Measurements from ENCODE around the gene UBAP2. TPM values are rescaled to one million over a fixed set of nuclear protein-coding genes. Genes with fewer than 3 reads are reported as not detected.
A peak's percentile ranks its signal among the peaks of the same experiment; 100 is the strongest.

The UBAP2 gene
- total and polyA plus RNA-seq, 2 donors (not counting 1 experiment from before 2014, with no cell fraction given): 15.5 to 26.2 TPM

DNA sequence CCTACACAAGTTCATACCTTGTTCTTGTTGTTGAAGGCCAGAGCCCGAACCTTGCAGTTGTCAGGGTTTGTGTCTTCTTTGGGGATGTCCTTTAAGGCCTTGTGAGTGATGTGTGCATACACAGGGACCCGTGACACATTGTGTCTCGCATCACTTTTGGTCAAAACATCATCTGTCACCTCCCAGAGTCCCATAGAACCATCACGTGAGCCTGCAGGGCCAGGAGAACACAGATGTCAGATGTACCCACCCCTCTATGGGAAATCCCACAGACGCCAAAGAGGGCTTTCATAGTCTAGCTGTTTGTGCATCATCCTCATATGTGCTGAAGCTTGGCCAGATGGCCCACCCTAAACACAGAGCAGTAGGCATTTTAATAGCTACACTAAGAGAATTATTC lies 49.6 kb upstream of the UBAP2 start:
- H3K27me3 Mint-ChIP-seq: peaks cover 9% of the 10 kb centered on the region
- H3K79me2 ChIP-seq (ENCODE audit: control insufficient read depth, insufficient read depth, low read length): peaks cover 5% of the 10 kb centered on the region
- H3K36me3 ChIP-seq (replicated peaks in 1 of 2; ENCODE audit: control extremely low read depth in 1 of 2, control insufficient read depth in 1 of 2, extremely low read depth in 1 of 2, insufficient read depth in 2 of 2, low read length in 1 of 2): no peaks in the 10 kb centered on the region
- ChIA-PET CTCF (no interaction called here), POLR2A (interaction anchor here (0.6 kb wide), 1 partner anchor 808 kb away, joined by 4 read pairs; the partner anchor contains the start of gene NFX1)
- no peaks in the 10 kb centered on the region for H3K9me3 Mint-ChIP-seq (ENCODE audit: insufficient read depth)
- peaks cover 0 to 12% (median 0%) of the 10 kb centered on the region in 3 donors for H3K9me3 ChIP-seq (ENCODE audit: control extremely low read depth in 1 of 3, control insufficient read depth in 2 of 3, insufficient read depth in 1 of 3, low read length in 2 of 3)
- H2AFZ ChIP-seq (ENCODE audit: insufficient read depth, low read depth, low read length, poor library complexity, severe bottlenecking): no peak overlapping the region
- peak overlapping the region; percentile 59 for H3K4me3 Mint-ChIP-seq
- H3K9ac ChIP-seq (ENCODE audit: low read length): no peak overlapping the region
- H3K4me2 ChIP-seq (replicated peaks; ENCODE audit: low read depth, low read length, poor library complexity, severe bottlenecking): no peak overlapping the region
- ATAC-seq (ENCODE audit: low read depth) (peak; percentile 63), DNase-seq (peak; percentile 43)
- no peaks in the 10 kb centered on the region for H4K20me1 ChIP-seq (ENCODE audit: control insufficient read depth, insufficient read depth, low read length, poor library complexity, severe bottlenecking)
- no peak overlapping the region for H3K4me3 ChIP-seq (ENCODE audit: control extremely low read depth in 1 of 5, extremely low read depth in 1 of 5, insufficient read depth in 1 of 5, low read depth in 2 of 5, low read length in 4 of 5)
- WGBS (ENCODE audit: insufficient coverage): 58% methylated on average over 3 of the region's 5 CpGs
- H3K27ac Mint-ChIP-seq: peak overlapping the region; percentile 72
- TF ChIP-seq EZH2 (IDR thresholded peaks at IDR 0.05; ENCODE audit: borderline replicate concordance, insufficient read depth, low read depth, low read length, poor library complexity, severe bottlenecking) (no peak), CTCF (IDR thresholded peaks at IDR 0.05) (no peak)
- no peak overlapping the region for H3K27ac ChIP-seq (ENCODE audit: low read length in 2 of 2)
- peaks cover 16% of the 10 kb centered on the region for H3K4me1 Mint-ChIP-seq
- H3K4me1 ChIP-seq (ENCODE audit: control insufficient read depth in 2 of 2, insufficient read depth in 2 of 2, low read length in 2 of 2): peaks cover 12 to 16% of the 10 kb centered on the region in 2 donors
- peaks cover 0 to 53% (median 11%) of the 10 kb centered on the region in 4 experiments for H3K27me3 ChIP-seq (replicated peaks in 1 of 4; ENCODE audit: control extremely low read depth in 1 of 4, control insufficient read depth in 3 of 4, insufficient read depth in 4 of 4, low read length in 3 of 4)
- intact Hi-C loops (cut with micrococcal nuclease): no loop called here

DNA sequence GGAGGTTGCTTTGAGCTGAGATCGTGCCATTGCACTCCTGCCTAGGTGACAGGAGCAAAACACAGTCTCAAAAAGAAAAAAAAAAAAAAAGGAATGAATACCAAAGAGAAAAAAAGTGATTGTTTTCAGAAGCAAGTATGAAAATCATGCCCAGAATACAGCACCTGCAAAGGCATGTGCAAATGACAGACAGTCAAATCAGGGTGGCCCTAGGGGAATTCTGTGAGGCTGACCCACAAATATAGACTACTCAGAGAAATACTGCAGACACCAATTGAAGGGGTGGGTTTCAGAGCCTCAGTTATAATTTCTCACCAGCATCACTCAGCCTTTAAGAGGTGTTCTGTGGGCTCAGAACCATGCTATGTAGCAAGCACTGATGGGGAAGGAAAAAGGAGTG lies 49.2 kb upstream of the UBAP2 start:
- Histone ChIP-seq H2AFZ (ENCODE audit: insufficient read depth, low read depth, low read length, poor library complexity, severe bottlenecking) (no peak overlapping the region), H3K4me2 (replicated peaks; ENCODE audit: low read depth, low read length, poor library complexity, severe bottlenecking) (no peak overlapping the region), H3K9ac (ENCODE audit: low read length) (no peak overlapping the region), H3K4me1 (ENCODE audit: control insufficient read depth in 2 of 2, insufficient read depth in 2 of 2, low read length in 2 of 2) (peaks cover 12 to 16% of the 10 kb centered on the region in 2 donors), H4K20me1 (ENCODE audit: control insufficient read depth, insufficient read depth, low read length, poor library complexity, severe bottlenecking) (no peaks in the 10 kb centered on the region), H3K27ac (ENCODE audit: low read length in 2 of 2) (no peak overlapping the region), H3K9me3 (ENCODE audit: control extremely low read depth in 1 of 3, control insufficient read depth in 2 of 3, insufficient read depth in 1 of 3, low read length in 2 of 3) (peaks cover 0 to 12% (median 0%) of the 10 kb centered on the region in 3 donors), H3K79me2 (ENCODE audit: control insufficient read depth, insufficient read depth, low read length) (peaks cover 5% of the 10 kb centered on the region), H3K36me3 (replicated peaks in 1 of 2; ENCODE audit: control extremely low read depth in 1 of 2, control insufficient read depth in 1 of 2, extremely low read depth in 1 of 2, insufficient read depth in 2 of 2, low read length in 1 of 2) (no peaks in the 10 kb centered on the region), H3K4me3 (ENCODE audit: control extremely low read depth in 1 of 5, extremely low read depth in 1 of 5, insufficient read depth in 1 of 5, low read depth in 2 of 5, low read length in 4 of 5) (no peak overlapping the region), H3K27me3 (replicated peaks in 1 of 4; ENCODE audit: control extremely low read depth in 1 of 4, control insufficient read depth in 3 of 4, insufficient read depth in 4 of 4, low read length in 3 of 4) (peaks cover 0 to 57% (median 13%) of the 10 kb centered on the region in 4 experiments)
- DNase-seq: no peak
- Mint-ChIP-seq H3K4me3 (peak overlapping the region; percentile 59), H3K9me3 (ENCODE audit: insufficient read depth) (no peaks in the 10 kb centered on the region), H3K27ac (peak overlapping the region; percentile 72), H3K27me3 (peaks cover 13% of the 10 kb centered on the region), H3K4me1 (peaks cover 16% of the 10 kb centered on the region)
- WGBS (ENCODE audit: insufficient coverage): 71% methylated on average over 1 of the region's 1 CpG
- no peak for TF ChIP-seq EZH2 (IDR thresholded peaks at IDR 0.05; ENCODE audit: borderline replicate concordance, insufficient read depth, low read depth, low read length, poor library complexity, severe bottlenecking)
- TF ChIP-seq CTCF (IDR thresholded peaks at IDR 0.05): no peak
- ChIA-PET POLR2A (interaction anchor here (0.7 kb wide), 1 partner anchor 277 kb away, joined by 3 read pairs; no protein-coding TSS in a partner anchor), CTCF (no interaction called here)
- ATAC-seq (ENCODE audit: low read depth): peak; percentile 66
- intact Hi-C loops (cut with micrococcal nuclease): no loop called here
